ENCODE data around the gene LITAFD.

GRCh38 chr16:8867932-8868415 is 14.2 kb upstream of the LITAFD start:
- TF ChIP-seq CTCF (conservative IDR thresholded peaks at IDR 0.05; ENCODE audit: low read depth, low read length) (no peak), EZH2phosphoT487 (IDR thresholded peaks at IDR 0.05; ENCODE audit: borderline replicate concordance, low read length) (no peak)

Data from PC-3 (cell line).